ENCODE results near the gene STARD13. TPM values are rescaled to one million over a fixed set of nuclear protein-coding genes. Genes with fewer than 3 reads are reported as not detected.
A peak's percentile ranks its signal among the peaks of the same experiment; 100 is the strongest.

Gene STARD13
- total RNA-seq, 1 donor from 2014 or later = 41.6 TPM

GRCh38 chr13:33197541-33197971 is 88.0 kb downstream of the STARD13 start:
- no peak for DNase-seq

- no peak for DNase-seq
Measured at GRCh38 chr13:33196767-33197166, 88.8 kb downstream of the STARD13 start.

- DNase-seq = no peak
Measured at GRCh38 chr13:33195693-33196464, 89.7 kb downstream of the STARD13 start.

GRCh38 chr13:33194820-33195692 is 90.5 kb downstream of the STARD13 start:
- DNase-seq = peak; percentile 87

GRCh38 chr13:33193428-33193974 is 92.1 kb downstream of the STARD13 start:
- DNase-seq = no peak

GRCh38 chr13:33191425-33192210 is 93.9 kb downstream of the STARD13 start:
- peak; percentile 62 for DNase-seq

GRCh38 chr13:33189470-33189869 is 96.1 kb downstream of the STARD13 start:
- DNase-seq = no peak

GRCh38 chr13:33188093-33188882 is 97.3 kb downstream of the STARD13 start:
- no peak for DNase-seq

GRCh38 chr13:33186861-33187291 is 98.7 kb downstream of the STARD13 start:
- no peak for DNase-seq

GRCh38 chr13:33185853-33186252 is 99.7 kb downstream of the STARD13 start:
- no peak for DNase-seq

- DNase-seq = peak; percentile 61
Measured at GRCh38 chr13:33184530-33184929, 101.0 kb downstream of the STARD13 start.

GRCh38 chr13:33184112-33184490 is 101.5 kb downstream of the STARD13 start:
- DNase-seq = no peak

- DNase-seq = no peak
Measured at GRCh38 chr13:33183431-33184111, 102.0 kb downstream of the STARD13 start.

- DNase-seq = no peak
Measured at GRCh38 chr13:33182729-33183128, 102.8 kb downstream of the STARD13 start.

GRCh38 chr13:33181264-33181663 is 104.3 kb downstream of the STARD13 start:
- DNase-seq = no peak

GRCh38 chr13:33180122-33180804 is 105.3 kb downstream of the STARD13 start:
- DNase-seq = no peak

GRCh38 chr13:33179463-33179862 is 106.1 kb downstream of the STARD13 start:
- no peak for DNase-seq

- DNase-seq = peak; percentile 73
Measured at GRCh38 chr13:33178209-33178840, 107.2 kb downstream of the STARD13 start.

Data from tongue (tissue), 2 donors.